K562 (cell line): Measurements from ENCODE around the gene CTNNA3. TPM values are rescaled to one million over a fixed set of nuclear protein-coding genes. Genes with fewer than 3 reads are reported as not detected.

Experiments used
- ATAC-seq: fragments of 200-7000 bp; cut with Tn5 transposase; 3 replicates; pipeline ENCODE4 v1.9.1; 2020; ENCODE audit warnings: moderate library complexity
- BruUV-seq: library from RNA; stranded (reverse); fragments of 400-500 nt; replicated peaks from 2 replicates; lab custom pipeline; 2021; lab: Mats Ljungman, UMichigan
- CTCF ChIA-PET: fragments of 300-600 bp; formaldehyde crosslinking; extraction: SDS; loops from one replicate; lab custom pipeline; 2021; ENCODE audit warnings: low intra/inter-chr PET ratio; lab: Yijun Ruan, JAX
- POLR2A ChIA-PET: fragments of 300-600, 350-650 bp; sonication (Branson Sonifier 250); formaldehyde crosslinking; extraction: SDS; loops from one replicate; lab custom pipeline; 2021; ENCODE audit warnings: antibody characterized with exemption, inconsistent platforms; lab: Yijun Ruan, JAX
- DNase-seq, 4 experiments: peaks; one replicate each; pipeline versions ENCODE4 v3.0.0 to v3.0.0-alpha.2; 2011 to 2018; ENCODE audit warnings: low spot score in 3 of 4, mixed read lengths in 3 of 4; ENCODE audit errors: extremely low read depth in 1 of 4
- FAIRE-seq: peaks from 2 replicates; lab custom pipeline; 2011; peaks lifted over from hg19 to GRCh38; lab: Jason Lieb, UNC
- H2AFZ ChIP-seq: 2 replicates; pipeline ENCODE4 v1.6.0; 2011; ENCODE audit warnings: low read depth, low read length, control low read depth, inconsistent platforms
- H3K27ac ChIP-seq: fragments of 200-600 bp; 3 replicates; pipeline ENCODE4 v1.8.0; 2011; ENCODE audit warnings: low read depth, mild to moderate bottlenecking, control low read depth, inconsistent platforms, low read length, moderate library complexity, mixed read lengths; ENCODE audit errors: extremely low read depth
- H3K27me3 ChIP-seq, 2 experiments: fragments of 300-600 bp in 1 of 2; 2 replicates in 1 of 2; 3 replicates in 1 of 2; pipeline versions ENCODE4 v1.6.0 to v1.8.0; 2011; ENCODE audit warnings: inconsistent platforms in 2 of 2, low read length in 2 of 2, mild to moderate bottlenecking in 1 of 2, mixed read lengths in 1 of 2, moderate library complexity in 1 of 2; ENCODE audit not compliant: control insufficient read depth in 2 of 2, insufficient read depth in 2 of 2
- H3K36me3 ChIP-seq: fragments of 300-600 bp; 3 replicates; pipeline ENCODE4 v1.8.0; 2011; ENCODE audit warnings: mild to moderate bottlenecking, low read length, inconsistent platforms; ENCODE audit not compliant: control insufficient read depth, insufficient read depth
- H3K4me1 ChIP-seq, 2 experiments: fragments of 200-600 bp in 1 of 2; replicated peaks in 1 of 2; 2 replicates in 1 of 2; 3 replicates in 1 of 2; pipeline versions ENCODE4 v1.5.1 to v1.8.0; 2011; ENCODE audit warnings: inconsistent platforms in 2 of 2, low read length in 2 of 2, mild to moderate bottlenecking in 1 of 2, mixed read lengths in 1 of 2, moderate library complexity in 1 of 2; ENCODE audit not compliant: control insufficient read depth in 2 of 2, insufficient read depth in 2 of 2
- H3K4me2 ChIP-seq: 2 replicates; pipeline ENCODE4 v1.6.1; 2011; ENCODE audit warnings: low read length, control low read depth, inconsistent platforms, mixed read lengths; ENCODE audit not compliant: insufficient read depth
- H3K4me3 ChIP-seq: fragments of 200-600 bp; sonication (generic), shearing (Covaris generic); 2 replicates; pipeline ENCODE4 v1.5.1; 2016; ENCODE audit warnings: control low read depth, inconsistent platforms
- H3K79me2 ChIP-seq: fragments of 200-600 bp; 3 replicates; pipeline ENCODE4 v1.8.0; 2011; ENCODE audit warnings: low read length, inconsistent platforms; ENCODE audit not compliant: control insufficient read depth, insufficient read depth
- H3K9ac ChIP-seq, 2 experiments: 2 replicates each; pipeline versions ENCODE4 v1.6.0 to v1.6.1; 2011; ENCODE audit warnings: low read depth in 2 of 2, low read length in 2 of 2, control low read depth in 1 of 2, inconsistent platforms in 1 of 2, mild to moderate bottlenecking in 1 of 2, mixed read lengths in 1 of 2; ENCODE audit not compliant: insufficient read depth in 1 of 2
- H3K9me1 ChIP-seq: one replicate; pipeline ENCODE4 v1.6.0; 2011; ENCODE audit warnings: inconsistent platforms, mild to moderate bottlenecking, low read length, moderate library complexity; ENCODE audit not compliant: control insufficient read depth, insufficient read depth
- H3K9me3 ChIP-seq: replicated peaks from 2 replicates; pipeline ENCODE4 v1.5.1; 2011; ENCODE audit warnings: low read depth, low read length, inconsistent platforms; ENCODE audit not compliant: control insufficient read depth, insufficient read depth
- H4K20me1 ChIP-seq: replicated peaks from 2 replicates; pipeline ENCODE4 v1.6.1; 2011; ENCODE audit warnings: low read length, inconsistent platforms, mixed read lengths; ENCODE audit not compliant: control insufficient read depth, insufficient read depth
- DMBX1 ChIP-seq: fragments of 250-450 bp; sonication (Bioruptor Pico); IDR thresholded peaks from 2 replicates; pipeline ENCODE4 v1.8.0; 2022; ENCODE audit warnings: inconsistent platforms, mild to moderate bottlenecking, moderate library complexity, borderline replicate concordance
- ESRRB ChIP-seq: fragments of 250-450 bp; sonication (Bioruptor Pico); IDR thresholded peaks from 2 replicates; pipeline ENCODE4 v1.5.0; 2020; ENCODE audit warnings: mild to moderate bottlenecking, moderate library complexity, borderline replicate concordance
- GABPB2 ChIP-seq: fragments of 250-450 bp; sonication (Bioruptor Pico); conservative IDR thresholded peaks from 2 replicates; pipeline ENCODE4 v1.5.1; 2021; ENCODE audit warnings: mild to moderate bottlenecking
- MTA2 ChIP-seq: fragments of 450-650 bp; IDR thresholded peaks from 2 replicates; pipeline ENCODE4 v1.6.1; 2016; ENCODE audit warnings: low read depth
- U2AF2 ChIP-seq: fragments of 200-400 bp; formaldehyde crosslinking; optimal IDR thresholded peaks from 2 replicates; pipeline ENCODE3; 2017; ENCODE audit warnings: low read depth, mild to moderate bottlenecking, low read length
- ZNF445 ChIP-seq: fragments of 250-450 bp; sonication (Bioruptor Pico); IDR thresholded peaks from 2 replicates; pipeline ENCODE4 v1.4.0; 2020; ENCODE audit warnings: low read depth, mild to moderate bottlenecking, moderate library complexity
- WGBS: fragments of 100-300 bp; shearing (Covaris generic); methylation state at CpG from one replicate; pipeline ENCODE4 v1.1.6; 2016; ENCODE audit warnings: low coverage, mixed read lengths; ENCODE audit not compliant: insufficient coverage; ENCODE audit errors: missing lambda C conversion rate; 5-methylcytosine and 5-hydroxymethylcytosine counted together
- in situ Hi-C: fragments of 300-500 bp; cut with MboI; formaldehyde crosslinking; loops from 4 replicates; pipeline ENCODE4 v1.15.0; 2018; ENCODE audit warnings: inconsistent platforms, mixed read lengths
- intact Hi-C: fragments of 100-400 bp; cut with micrococcal nuclease; formaldehyde crosslinking; loops from 2 replicates; pipeline ENCODE4 v1.14.2; 2022
- polyA plus RNA-seq, 8 experiments: library from polyadenylated mRNA; depleted of rRNA in 4 of 8; stranded (reverse) in 5 of 8; unstranded in 3 of 8; fragments of >200 nt; fragmentation: Nextera tagmentation in 2 of 8; fragmentation: Illumina TruSeq in 1 of 8; extraction: Ambion mirVana in 2 of 8; extraction: Trizol in 1 of 8; gene quantifications; 2 replicates each; pipeline versions ENCODE4 v1.2.1 to v1.2.3, GENCODE V29; 2011 to 2014; ENCODE audit warnings: inconsistent platforms in 1 of 8, missing spikeins in 1 of 8
- total RNA-seq, 7 experiments: library from RNA; depleted of rRNA in 6 of 7; stranded (reverse); fragments of >200 nt in 6 of 7; fragmentation: Illumina TruSeq in 2 of 7; extraction: Trizol in 2 of 7; gene quantifications; 2 replicates each; pipeline versions ENCODE4 v1.2.1 to v1.2.3, GENCODE V29; 2011 to 2021; ENCODE audit warnings: low replicate concordance in 1 of 7
- TF ChIP-seq, protein P1 (sequence below): sonication (generic); formaldehyde crosslinking; IDR thresholded peaks from 2 replicates; pipeline ENCODE4 v1.8.1; 2022; ENCODE audit warnings: missing genetic modification reagents
- TF ChIP-seq, protein P2 (sequence below): sonication (generic); formaldehyde crosslinking; IDR thresholded peaks from 2 replicates; pipeline ENCODE4 v1.8.0; 2022; ENCODE audit warnings: missing genetic modification reagents, mild to moderate bottlenecking, borderline replicate concordance
- TF ChIP-seq, protein P3 (sequence below): fragments of 250-450 bp; sonication (Bioruptor Pico); IDR thresholded peaks from 2 replicates; pipeline ENCODE4 v1.4.0; 2020; ENCODE audit warnings: mild to moderate bottlenecking, moderate library complexity

The CTNNA3 gene
- total and polyA plus RNA-seq, 9 of the 15 experiments (the other 6 are each of a cell fraction or from before 2014, with no cell fraction given) = 0.04 TPM; not detected in 8

DNA sequence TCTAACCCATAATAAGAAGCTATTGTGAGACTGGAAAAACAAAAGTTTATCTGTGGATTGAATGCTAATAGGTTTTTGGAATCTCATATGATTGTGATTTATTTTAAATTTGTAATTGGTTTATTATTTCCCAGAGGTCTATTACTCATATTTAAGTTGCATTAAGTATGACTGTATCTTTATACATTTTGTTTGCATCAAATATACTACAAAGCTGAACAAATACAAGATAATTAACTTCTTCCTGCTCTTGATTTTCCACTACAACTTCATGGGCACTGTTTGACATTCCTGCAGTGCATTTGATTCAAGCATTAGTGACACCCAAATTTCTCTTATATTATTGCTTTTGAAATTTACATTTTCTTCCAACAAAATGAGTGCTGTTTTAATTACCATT, 1073.9 kb downstream of the CTNNA3 start:
- TF ChIP-seq, protein P1, sequence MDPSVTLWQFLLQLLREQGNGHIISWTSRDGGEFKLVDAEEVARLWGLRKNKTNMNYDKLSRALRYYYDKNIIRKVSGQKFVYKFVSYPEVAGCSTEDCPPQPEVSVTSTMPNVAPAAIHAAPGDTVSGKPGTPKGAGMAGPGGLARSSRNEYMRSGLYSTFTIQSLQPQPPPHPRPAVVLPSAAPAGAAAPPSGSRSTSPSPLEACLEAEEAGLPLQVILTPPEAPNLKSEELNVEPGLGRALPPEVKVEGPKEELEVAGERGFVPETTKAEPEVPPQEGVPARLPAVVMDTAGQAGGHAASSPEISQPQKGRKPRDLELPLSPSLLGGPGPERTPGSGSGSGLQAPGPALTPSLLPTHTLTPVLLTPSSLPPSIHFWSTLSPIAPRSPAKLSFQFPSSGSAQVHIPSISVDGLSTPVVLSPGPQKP = no peak
- Histone ChIP-seq H2AFZ (no peak overlapping the region), H3K4me1 (no peaks in the 10 kb centered on the region), H3K79me2 (no peaks in the 10 kb centered on the region), H3K4me3 (no peak overlapping the region), H3K9me1 (no peaks in the 10 kb centered on the region), H3K9ac (no peak overlapping the region), H3K4me2 (no peak overlapping the region), H3K27me3 (no peaks in the 10 kb centered on the region), H3K9me3 (peaks cover 2% of the 10 kb centered on the region; the same call in 1 of the 2 replicates), H3K36me3 (no peaks in the 10 kb centered on the region), H4K20me1 (no peaks in the 10 kb centered on the region), H3K27ac (no peak overlapping the region)
- ATAC-seq = no peak
- DNase-seq = no peak
- FAIRE-seq = no peak
- BruUV-seq = no TSS peak
- intact Hi-C loops (no loop called here), in situ Hi-C loops (no loop called here)
- ChIA-PET POLR2A (no interaction called here), CTCF (no interaction called here)

DNA sequence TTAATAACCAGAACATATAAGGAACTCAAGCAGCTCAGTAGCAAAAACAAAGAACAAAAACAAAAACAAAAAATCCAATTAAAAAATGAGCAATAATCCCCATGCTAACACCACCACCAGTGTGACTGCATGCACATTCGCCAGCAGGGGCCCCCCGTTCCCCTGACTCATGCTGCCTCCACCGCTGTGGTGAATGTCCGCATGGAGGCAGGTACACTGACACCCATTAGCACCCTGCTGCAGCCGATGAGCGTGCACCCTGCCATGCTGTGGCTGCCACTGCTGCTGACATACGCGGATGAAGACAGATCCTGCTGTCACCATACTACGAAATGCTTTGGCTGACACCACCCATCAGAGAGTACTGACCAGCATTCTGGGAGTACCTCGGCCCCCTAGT, 1091.8 kb downstream of the CTNNA3 start:
- Histone ChIP-seq H3K27me3 (no peaks in the 10 kb centered on the region), H3K4me2 (no peak overlapping the region), H4K20me1 (no peaks in the 10 kb centered on the region), H3K27ac (no peak overlapping the region), H3K9me3 (no peaks in the 10 kb centered on the region; the same call in 1 of the 2 replicates), H3K36me3 (no peaks in the 10 kb centered on the region), H3K9me1 (no peaks in the 10 kb centered on the region), H3K79me2 (no peaks in the 10 kb centered on the region), H3K4me3 (no peak overlapping the region), H3K9ac (no peak overlapping the region), H2AFZ (no peak overlapping the region), H3K4me1 (no peaks in the 10 kb centered on the region)
- WGBS = 7% methylated on average over 9 of the region's 10 CpGs
- ATAC-seq = no peak
- ChIA-PET CTCF (no interaction called here), POLR2A (no interaction called here)
- in situ Hi-C loops (no loop called here), intact Hi-C loops (no loop called here)
- DNase-seq = no peak
- FAIRE-seq = no peak
- no TSS peak for BruUV-seq
- no peak for TF ChIP-seq GABPB2 (CRISPR knock-in tag)
- TF ChIP-seq, protein P2, sequence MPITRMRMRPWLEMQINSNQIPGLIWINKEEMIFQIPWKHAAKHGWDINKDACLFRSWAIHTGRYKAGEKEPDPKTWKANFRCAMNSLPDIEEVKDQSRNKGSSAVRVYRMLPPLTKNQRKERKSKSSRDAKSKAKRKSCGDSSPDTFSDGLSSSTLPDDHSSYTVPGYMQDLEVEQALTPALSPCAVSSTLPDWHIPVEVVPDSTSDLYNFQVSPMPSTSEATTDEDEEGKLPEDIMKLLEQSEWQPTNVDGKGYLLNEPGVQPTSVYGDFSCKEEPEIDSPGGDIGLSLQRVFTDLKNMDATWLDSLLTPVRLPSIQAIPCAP (CRISPR knock-in tag) = no peak
- no peak for TF ChIP-seq ESRRB
- TF ChIP-seq MTA2 = no peak
- TF ChIP-seq ZNF445 (CRISPR knock-in tag) = no peak
- TF ChIP-seq, protein P3, sequence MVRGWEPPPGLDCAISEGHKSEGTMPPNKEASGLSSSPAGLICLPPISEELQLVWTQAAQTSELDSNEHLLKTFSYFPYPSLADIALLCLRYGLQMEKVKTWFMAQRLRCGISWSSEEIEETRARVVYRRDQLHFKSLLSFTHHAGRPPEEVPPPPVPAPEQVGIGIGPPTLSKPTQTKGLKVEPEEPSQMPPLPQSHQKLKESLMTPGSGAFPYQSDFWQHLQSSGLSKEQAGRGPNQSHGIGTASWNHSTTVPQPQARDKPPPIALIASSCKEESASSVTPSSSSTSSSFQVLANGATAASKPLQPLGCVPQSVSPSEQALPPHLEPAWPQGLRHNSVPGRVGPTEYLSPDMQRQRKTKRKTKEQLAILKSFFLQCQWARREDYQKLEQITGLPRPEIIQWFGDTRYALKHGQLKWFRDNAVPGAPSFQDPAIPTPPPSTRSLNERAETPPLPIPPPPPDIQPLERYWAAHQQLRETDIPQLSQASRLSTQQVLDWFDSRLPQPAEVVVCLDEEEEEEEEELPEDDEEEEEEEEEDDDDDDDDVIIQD (CRISPR knock-in tag) = no peak
- TF ChIP-seq U2AF2 = no peak
- no peak for TF ChIP-seq DMBX1 (CRISPR knock-in tag)
